HG02981 (cell line): Measurements from ENCODE around the gene ZNF74.
"Not testable (repeated sequence)": the region's sequence is repeated elsewhere in the genome, so short reads cannot be mapped to it uniquely, and the experiment has no call there.

Experiments used
- ATAC-seq: cut with Tn5 transposase; IDR thresholded peaks from one replicate; pipeline ENCODE4 v1.9.1; 2021; ENCODE audit warnings: mild to moderate bottlenecking, moderate library complexity; ENCODE audit not compliant: unreplicated experiment

The ZNF74 gene

DNA sequence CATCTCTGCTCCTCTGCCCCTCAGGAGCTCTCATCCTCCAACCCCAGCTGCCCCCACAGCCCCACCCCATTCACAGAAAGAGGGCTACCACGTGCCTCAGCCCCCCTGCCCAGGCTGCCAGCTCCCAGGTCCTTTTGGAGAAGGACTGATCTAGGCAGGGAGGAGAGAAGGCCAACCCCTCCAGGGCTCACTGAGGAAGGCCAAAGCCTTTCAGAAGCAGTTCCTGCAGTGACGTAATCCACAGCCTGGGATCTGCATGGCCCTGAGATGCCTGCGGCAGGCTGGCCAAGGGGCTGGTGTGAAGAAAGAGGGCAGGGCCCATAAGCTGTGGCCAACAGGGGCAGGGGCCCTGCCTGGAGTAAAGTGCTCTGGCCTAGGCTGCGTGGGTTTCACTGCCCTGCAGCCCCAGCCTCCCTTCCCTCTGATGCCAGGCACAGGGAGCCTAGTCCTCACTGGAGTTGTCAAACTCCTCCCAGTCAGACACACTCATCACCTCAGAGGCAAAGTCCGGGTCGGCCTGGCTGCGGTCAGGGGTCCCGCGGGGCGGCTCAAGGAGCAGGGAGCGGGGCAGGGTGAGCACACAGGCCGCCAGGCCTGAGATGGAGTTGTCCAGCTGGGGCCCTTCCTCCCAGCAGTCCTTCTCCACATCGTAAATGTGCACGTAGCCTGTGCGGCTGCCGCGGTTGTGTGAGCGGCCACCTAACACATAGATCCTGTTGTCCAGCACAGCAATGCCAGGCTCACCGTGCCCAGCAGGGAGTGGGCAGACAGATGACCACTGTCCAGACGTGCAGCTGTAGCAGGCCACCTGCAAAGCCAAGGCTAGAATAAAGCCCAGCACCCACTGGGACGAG lies 47.9 kb downstream of the ZNF74 start:
- ATAC-seq, result no peak

DNA sequence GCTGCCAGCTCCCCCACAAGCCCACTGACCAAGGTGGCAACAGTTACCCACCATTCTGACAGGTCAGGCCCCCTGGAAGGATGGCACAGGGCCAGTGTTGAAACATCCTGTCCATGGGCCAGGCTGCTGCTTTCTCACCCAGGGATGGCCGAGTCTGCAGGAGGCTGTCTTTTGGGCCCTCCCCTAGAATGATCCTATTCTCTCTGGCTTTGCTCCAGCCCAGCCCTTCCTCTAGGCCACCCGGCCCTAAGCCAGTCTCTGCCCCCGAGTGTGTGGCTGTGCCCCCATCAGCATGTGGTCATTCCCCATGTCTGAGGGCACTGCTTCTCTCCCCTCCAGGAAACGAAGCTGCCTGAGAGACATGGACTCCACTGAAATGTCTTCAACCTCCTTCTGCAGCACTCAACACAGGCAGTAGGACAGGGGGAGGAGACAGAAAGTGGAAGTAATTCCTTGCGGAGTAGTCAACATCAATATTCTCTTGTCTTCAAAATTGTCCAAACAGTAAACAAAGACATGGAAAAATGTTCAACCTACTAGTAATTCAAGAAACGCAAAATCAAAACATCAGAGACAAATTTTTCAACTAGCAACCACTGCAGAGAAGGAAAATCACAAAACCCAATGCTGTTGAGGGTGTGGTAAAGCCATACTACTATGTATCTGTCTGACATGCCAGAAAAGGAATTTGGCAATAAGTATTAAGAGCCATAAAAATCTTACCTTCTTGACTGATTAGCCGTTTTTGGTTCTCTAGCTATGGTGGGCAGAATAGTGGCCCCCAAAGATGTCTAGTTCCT lies 48.7 kb downstream of the ZNF74 start:
- ATAC-seq, result no peak

DNA sequence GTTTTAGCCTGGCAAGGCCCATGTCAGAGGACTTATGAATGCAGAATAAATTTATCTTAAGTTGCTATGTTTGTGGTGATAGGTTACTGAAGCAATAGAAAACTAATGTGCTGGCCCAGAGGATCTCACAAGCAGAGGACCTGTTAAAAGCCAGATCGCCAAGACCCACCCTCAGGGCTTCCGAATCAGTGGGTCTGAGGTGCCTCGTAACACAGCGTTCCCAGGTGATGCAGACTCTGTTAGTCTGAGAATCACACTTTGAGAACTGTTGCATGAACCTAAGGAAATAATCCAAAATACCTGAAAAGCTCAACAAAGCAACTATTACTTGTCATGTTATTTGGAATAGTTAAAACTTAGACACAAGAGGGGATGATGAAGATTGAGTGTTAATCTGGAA lies 50.4 kb downstream of the ZNF74 start:
- no peak for ATAC-seq

DNA sequence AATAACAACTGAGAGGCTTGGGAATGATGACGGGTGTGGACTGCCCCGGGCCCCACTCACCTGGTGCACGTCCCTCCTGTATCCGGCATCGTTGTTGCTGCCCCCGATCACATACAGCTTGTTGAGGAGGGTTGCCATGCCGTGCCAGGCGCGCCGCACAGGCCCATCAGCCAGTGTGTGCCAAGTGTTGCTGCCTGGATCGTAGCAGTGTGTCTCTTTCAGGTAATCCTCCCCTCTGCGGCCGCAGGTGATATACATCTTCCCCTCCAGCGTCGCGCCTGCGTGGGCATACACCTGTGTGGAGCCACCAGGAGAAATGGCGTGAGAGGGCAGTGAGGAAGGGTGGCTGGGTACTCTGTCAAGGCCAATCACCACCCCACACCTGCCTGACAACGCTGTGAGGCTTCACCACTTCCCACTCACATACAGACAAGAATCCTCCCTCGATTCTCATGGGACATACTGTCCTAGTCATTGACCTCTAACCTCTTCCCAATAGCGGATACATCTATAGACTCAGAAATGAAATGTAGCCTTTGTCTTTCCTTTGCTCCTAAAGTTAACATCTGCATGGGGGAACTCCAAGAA lies 52.5 kb downstream of the ZNF74 start:
- no peak for ATAC-seq

- no peak for ATAC-seq
Measured at GRCh38 chr22:20448630-20449029, 54.7 kb downstream of the ZNF74 start.

GRCh38 chr22:20449819-20450550 lies 56.0 kb downstream of the ZNF74 start:
- no peak for ATAC-seq

GRCh38 chr22:20450551-20450906 lies 56.6 kb downstream of the ZNF74 start:
- no peak for ATAC-seq

- not testable (repeated sequence) for ATAC-seq
Measured at GRCh38 chr22:20451129-20451778, 57.3 kb downstream of the ZNF74 start.

DNA sequence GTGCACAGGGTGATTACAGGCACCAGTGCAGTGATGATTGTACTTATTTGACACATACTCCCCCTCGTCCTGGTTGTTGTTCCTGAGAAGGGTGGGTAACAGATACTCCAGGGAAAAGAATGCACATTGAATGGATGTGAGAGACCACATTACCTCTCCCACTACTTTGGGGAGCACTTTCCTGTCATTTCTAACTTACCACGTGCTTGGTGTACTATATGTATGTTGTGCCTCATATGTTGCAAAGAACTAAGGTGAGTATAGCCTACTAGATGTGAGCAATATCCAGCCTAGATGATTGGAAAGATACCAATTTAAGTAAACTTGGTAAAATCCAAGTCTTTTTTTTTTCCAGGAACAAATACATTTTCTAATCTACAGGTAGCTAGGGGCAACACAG lies 58.0 kb downstream of the ZNF74 start:
- no peak for ATAC-seq

DNA sequence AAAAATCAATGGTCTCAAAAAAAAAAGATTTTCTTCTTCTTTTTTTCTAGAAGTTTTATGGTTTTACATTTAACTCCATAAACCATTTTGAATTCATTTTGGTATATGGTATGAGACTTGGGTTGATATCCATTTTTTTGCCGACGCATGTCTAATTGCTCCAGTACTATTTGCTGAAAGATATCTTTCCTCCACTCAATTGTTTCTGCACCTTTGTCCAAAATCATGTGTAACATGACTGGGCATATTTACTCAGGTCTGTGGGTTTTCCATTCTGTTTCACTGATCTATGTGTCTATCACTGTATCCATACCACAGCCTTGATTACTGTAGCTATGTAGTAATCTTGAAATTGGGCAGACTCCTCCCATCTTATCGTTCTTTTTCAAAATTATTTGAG lies 59.3 kb downstream of the ZNF74 start:
- no peak for ATAC-seq

DNA sequence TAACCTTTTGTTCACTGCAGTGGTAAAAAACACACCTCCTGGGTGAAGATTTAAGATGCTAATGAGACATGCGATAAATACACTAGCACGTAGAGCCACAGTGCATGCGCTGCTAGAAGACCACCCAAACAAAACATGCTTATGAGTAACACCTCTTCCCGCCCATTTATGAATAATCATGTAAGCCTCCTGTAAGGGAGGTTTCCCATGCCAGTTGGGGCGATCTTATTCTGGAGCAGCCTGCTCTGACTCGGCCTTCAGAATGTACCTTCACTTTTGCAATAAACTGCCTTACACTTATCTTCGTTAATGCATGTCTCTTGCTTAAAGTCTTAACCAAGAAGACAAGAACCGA lies 61.7 kb downstream of the ZNF74 start:
- ATAC-seq, result no peak

DNA sequence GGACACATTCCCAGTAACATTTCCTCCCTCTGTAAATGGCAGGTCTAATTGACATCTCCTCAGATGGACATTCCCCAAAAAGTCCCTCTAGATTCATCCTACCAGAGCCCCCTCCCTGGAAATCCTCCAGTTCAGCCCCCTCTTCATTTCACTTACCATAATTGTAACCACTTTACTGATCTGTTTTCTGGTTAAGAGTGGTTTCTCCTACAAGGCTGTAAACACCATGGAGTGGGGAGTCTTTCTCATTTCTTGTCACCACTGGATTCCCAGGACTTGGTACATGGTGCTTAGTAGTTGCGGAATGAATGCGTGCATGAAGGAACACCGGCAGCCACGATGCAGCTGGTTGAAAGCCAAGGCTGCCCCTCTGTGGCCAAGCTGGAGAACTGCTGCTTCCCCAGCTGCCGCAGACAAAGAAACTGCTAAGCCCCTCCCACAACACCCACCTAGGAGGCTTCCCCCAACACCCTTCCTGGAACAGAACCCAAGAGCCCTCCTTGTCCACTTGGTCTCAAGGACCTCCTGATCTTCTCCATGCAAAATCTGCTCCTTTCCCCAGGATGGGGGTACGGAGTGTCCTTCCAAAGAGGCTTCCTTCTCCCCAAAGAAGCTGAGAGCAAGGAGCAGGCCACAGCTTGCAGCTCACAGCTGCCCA lies 62.2 kb downstream of the ZNF74 start:
- no peak for ATAC-seq

DNA sequence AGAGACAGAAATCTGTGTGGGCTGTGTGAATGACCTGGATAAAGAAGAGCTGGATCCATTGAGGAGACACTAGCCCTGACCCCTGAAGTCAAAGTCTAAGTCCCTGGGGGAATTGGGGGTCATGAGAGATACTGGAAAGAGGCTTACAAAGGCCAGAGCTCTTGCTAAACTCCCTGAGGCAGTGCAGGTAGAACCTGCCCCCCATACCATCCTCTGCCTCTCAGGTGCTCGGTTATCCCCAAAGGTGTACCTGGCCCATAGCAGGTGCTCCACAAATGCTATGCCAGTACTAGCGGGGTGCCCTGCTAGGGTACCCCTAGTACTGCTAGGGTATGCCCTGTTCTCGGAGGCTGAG lies 62.7 kb downstream of the ZNF74 start:
- no peak for ATAC-seq

- no peak for ATAC-seq
Measured at GRCh38 chr22:20457506-20458240, 63.7 kb downstream of the ZNF74 start.
